ENCODE data around the gene GPR158. TPM values are rescaled to one million over a fixed set of nuclear protein-coding genes. Genes with fewer than 3 reads are reported as not detected.
"Not testable (repeated sequence)": the region's sequence is repeated elsewhere in the genome, so short reads cannot be mapped to it uniquely, and the experiment has no call there.

The GPR158 gene
- total RNA-seq, 1 donor from 2014 or later: 0.34 TPM

DNA sequence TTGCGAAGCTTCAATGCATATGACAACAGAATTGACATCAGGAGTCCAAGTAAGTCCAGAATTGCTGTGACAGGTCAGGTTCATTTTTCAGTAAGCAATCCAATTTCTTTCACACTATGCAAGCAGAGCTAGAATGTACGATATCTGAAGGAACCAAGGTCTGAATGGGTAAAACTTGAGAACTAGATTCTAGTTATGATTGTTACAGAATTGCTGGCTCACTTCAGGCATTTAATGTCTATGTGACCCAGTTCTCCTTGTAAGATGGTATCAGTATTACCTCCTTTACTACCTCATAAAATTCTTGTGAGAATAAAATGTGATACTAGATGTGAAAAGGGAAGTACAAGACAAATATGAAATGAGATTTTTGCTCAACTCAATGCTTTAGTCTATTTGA lies 159.6 kb downstream of the GPR158 start:
- H3K9me3 Mint-ChIP-seq: peaks cover 9% of the 10 kb centered on the region
- intact Hi-C loops (cut with micrococcal nuclease): no loop called here

DNA sequence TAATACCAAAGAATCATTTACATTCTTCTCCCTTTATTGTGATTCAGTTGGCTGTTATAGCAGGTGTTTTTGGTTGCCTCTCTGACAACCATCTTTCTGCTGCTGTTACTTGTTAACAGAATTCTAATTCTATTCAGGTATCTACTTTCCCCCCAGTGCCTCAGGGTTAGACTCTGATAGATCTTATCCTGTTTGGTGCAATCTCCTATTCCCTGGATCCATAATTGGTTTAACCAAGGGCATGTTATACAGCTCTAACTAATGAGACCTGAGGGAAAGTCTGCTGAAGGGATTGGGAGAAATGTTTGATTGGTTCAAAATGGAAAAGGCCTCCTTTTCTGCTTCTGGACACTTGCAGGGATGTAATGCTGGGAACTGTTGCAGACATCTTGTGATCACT lies 161.5 kb downstream of the GPR158 start:
- Mint-ChIP-seq H3K36me3 (ENCODE audit: low read depth) (no peaks in the 10 kb centered on the region), H3K4me1 (ENCODE audit: low read depth) (no peaks in the 10 kb centered on the region), H3K27me3 (ENCODE audit: low read depth) (no peaks in the 10 kb centered on the region), H3K4me3 (ENCODE audit: low read depth) (no peak overlapping the region), H3K9me3 (peaks cover 5% of the 10 kb centered on the region), H3K27ac (no peak overlapping the region)
- intact Hi-C loops (cut with micrococcal nuclease): no loop called here
- DNase-seq (ENCODE audit: low spot score): no peak

More for the DNA sequence above, 159.6 kb downstream of the GPR158 start:
- DNase-seq (ENCODE audit: low spot score): no peak
- H3K27me3 Mint-ChIP-seq (ENCODE audit: low read depth): no peaks in the 10 kb centered on the region
- no peaks in the 10 kb centered on the region for H3K4me1 Mint-ChIP-seq (ENCODE audit: low read depth)
- no peak overlapping the region for H3K27ac Mint-ChIP-seq
- no peak overlapping the region for H3K4me3 Mint-ChIP-seq (ENCODE audit: low read depth)
- H3K36me3 Mint-ChIP-seq (ENCODE audit: low read depth): no peaks in the 10 kb centered on the region

DNA sequence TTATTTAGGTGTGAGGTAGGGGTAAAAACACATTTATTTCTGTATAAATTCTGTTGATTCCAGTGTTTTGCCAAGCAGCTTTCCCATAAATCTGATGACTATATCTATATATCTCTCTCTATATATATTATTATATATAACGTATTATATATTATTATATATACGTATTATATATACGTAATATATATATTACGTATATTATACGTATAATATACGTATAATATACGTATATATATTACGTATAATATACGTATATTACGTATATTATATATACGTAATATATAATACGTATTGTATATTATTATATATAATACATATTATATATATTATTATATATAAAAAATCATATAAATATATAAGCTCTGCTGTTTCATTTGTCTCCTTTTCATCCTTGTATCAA lies 163.5 kb downstream of the GPR158 start:
- Mint-ChIP-seq H3K4me1 (ENCODE audit: low read depth) (no peaks in the 10 kb centered on the region), H3K36me3 (ENCODE audit: low read depth) (no peaks in the 10 kb centered on the region), H3K9me3 (no peaks in the 10 kb centered on the region), H3K27ac (no peak overlapping the region), H3K27me3 (ENCODE audit: low read depth) (no peaks in the 10 kb centered on the region), H3K4me3 (ENCODE audit: low read depth) (no peak overlapping the region)
- no peak for DNase-seq (ENCODE audit: low spot score)
- intact Hi-C loops (cut with micrococcal nuclease): no loop called here

DNA sequence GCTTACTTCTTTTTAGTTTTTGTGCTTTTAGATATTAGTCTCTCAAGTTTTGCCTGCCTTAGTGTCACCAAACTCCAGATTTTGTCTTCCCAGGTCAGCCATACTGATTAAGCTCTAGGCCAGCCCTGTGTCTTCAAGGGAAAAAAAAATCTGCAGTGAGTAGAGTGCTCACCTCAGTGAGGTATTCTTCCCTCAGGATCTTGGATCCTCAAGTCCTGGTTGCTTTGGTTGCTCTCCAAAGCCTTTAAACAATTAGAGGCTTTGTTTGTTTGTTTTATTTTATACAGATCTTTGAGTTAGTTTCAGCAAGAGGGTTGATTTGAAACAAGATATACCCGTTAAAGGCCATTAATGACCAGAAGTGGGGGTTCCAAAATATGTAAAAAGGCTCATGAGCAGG lies 165.2 kb downstream of the GPR158 start:
- Mint-ChIP-seq H3K27me3 (ENCODE audit: low read depth) (no peaks in the 10 kb centered on the region), H3K9me3 (no peaks in the 10 kb centered on the region), H3K4me3 (ENCODE audit: low read depth) (no peak overlapping the region), H3K4me1 (ENCODE audit: low read depth) (no peaks in the 10 kb centered on the region), H3K36me3 (ENCODE audit: low read depth) (no peaks in the 10 kb centered on the region), H3K27ac (no peak overlapping the region)
- intact Hi-C loops (cut with micrococcal nuclease): no loop called here
- DNase-seq (ENCODE audit: low spot score): no peak

DNA sequence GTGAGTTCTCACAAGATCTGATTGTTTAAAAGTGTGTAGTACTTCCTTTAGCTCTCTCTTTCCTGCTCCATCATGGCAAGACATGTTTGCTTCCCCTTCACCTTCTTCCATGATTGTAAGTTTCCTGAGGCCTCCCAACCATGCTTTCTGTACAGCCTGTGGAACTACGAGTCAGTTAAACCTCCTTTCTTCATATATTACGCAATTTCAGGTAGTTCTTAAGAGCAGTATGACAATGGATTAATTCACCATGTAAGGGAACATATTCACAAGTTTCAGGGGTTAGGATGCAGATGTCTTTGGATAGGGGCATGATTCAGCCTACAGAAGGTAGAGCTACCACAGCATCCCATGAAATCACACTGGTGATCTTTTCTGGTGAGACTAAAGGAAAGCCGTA lies 174.7 kb downstream of the GPR158 start:
- Mint-ChIP-seq H3K27ac (no peak overlapping the region), H3K4me3 (ENCODE audit: low read depth) (no peak overlapping the region), H3K4me1 (ENCODE audit: low read depth) (no peaks in the 10 kb centered on the region), H3K36me3 (ENCODE audit: low read depth) (no peaks in the 10 kb centered on the region), H3K27me3 (ENCODE audit: low read depth) (no peaks in the 10 kb centered on the region), H3K9me3 (peaks cover 8% of the 10 kb centered on the region)
- intact Hi-C loops (cut with micrococcal nuclease): no loop called here
- no peak for DNase-seq (ENCODE audit: low spot score)

DNA sequence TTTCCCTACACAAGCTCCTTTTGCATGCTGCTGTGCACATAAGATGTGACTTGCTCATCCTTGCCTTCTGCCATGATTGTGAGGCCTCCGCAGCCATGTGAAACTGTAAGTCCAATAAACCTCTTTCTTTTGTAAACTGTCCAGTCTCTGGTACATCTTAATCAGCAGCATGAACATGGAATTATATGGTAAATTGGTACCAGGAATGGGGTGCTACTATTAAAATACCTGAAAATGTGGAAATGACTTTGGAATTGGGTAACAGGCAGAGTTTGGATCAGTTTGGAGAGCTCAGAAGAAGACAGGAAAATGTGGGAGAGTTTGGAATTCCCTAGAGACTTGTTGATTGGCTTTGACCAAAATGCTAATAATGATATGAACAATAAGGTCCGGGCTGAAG lies 181.8 kb downstream of the GPR158 start:
- intact Hi-C loops (cut with micrococcal nuclease): no loop called here
- no peaks in the 10 kb centered on the region for H3K27me3 Mint-ChIP-seq (ENCODE audit: low read depth)
- peaks cover 38% of the 10 kb centered on the region for H3K9me3 Mint-ChIP-seq
- no peaks in the 10 kb centered on the region for H3K4me1 Mint-ChIP-seq (ENCODE audit: low read depth)
- no peak for DNase-seq (ENCODE audit: low spot score)
- H3K27ac Mint-ChIP-seq: no peak overlapping the region
- H3K36me3 Mint-ChIP-seq (ENCODE audit: low read depth): no peaks in the 10 kb centered on the region
- no peak overlapping the region for H3K4me3 Mint-ChIP-seq (ENCODE audit: low read depth)

DNA sequence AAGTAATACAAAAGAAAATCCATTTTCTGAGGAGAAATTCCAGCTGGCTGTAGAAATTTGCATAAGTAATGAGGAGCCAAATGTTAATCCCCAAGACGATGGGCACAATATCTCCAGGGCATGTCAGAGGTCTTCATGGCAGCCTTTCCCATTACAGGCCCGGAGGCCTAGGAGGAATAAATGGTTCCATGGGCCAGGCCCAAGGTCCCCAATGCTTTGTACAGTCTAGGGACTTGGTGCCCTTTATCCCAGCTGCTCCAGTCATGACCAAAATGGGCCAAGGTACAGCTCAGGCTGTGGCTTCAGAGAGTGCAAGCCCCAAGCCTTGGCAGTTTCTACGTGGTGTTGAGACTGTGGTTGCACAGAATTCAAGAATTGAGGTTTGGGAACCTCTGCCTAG lies 182.5 kb downstream of the GPR158 start:
- H3K27ac Mint-ChIP-seq: no peak overlapping the region
- DNase-seq (ENCODE audit: low spot score): no peak
- H3K4me1 Mint-ChIP-seq (ENCODE audit: low read depth): no peaks in the 10 kb centered on the region
- no peaks in the 10 kb centered on the region for H3K36me3 Mint-ChIP-seq (ENCODE audit: low read depth)
- H3K27me3 Mint-ChIP-seq (ENCODE audit: low read depth): no peaks in the 10 kb centered on the region
- peaks cover 38% of the 10 kb centered on the region for H3K9me3 Mint-ChIP-seq
- H3K4me3 Mint-ChIP-seq (ENCODE audit: low read depth): no peak overlapping the region
- intact Hi-C loops (cut with micrococcal nuclease): no loop called here

DNA sequence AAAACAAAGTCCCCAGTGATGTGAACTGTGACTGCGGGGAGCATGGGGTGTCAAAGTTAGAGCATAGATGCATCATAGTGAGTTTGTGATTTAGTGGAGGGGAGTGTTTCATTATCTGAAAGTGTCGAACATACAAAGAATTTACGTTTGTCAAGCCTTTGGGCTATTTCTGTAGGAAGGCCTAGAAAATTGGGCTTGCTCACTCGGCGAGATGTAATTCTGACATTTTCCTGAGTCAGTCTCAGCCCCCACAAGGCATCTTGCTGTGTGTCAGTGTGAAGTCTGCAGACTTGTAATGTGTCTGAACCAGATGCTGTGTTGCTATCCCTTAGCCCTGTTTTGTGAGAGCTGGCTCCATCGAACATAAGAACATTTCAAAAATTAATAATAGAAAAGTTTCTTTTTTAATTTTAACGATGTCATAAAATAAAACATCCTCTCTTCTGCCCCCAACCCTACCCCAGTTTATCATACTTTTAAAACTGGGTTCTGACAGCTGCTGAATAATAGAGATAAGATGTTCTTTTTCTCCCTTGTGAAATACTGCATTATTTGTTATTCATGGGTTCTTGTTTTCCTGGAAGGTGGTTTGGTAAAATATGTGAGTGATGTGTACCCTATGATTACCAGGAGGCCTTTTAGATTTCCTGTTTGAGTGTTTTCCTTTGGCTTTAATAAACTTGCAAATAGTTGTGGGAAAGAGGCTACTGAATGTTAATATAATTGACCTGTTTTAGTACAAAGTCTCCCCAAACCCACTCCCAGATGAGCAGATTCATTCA lies 207.4 kb downstream of the GPR158 start:
- H3K4me1 Mint-ChIP-seq (ENCODE audit: low read depth): no peaks in the 10 kb centered on the region
- no peak overlapping the region for H3K27ac Mint-ChIP-seq
- peaks cover 29% of the 10 kb centered on the region for H3K9me3 Mint-ChIP-seq
- DNase-seq (ENCODE audit: low spot score): no peak
- no peak overlapping the region for H3K4me3 Mint-ChIP-seq (ENCODE audit: low read depth)
- intact Hi-C loops (cut with micrococcal nuclease): no loop called here
- H3K36me3 Mint-ChIP-seq (ENCODE audit: low read depth): no peaks in the 10 kb centered on the region
- no peaks in the 10 kb centered on the region for H3K27me3 Mint-ChIP-seq (ENCODE audit: low read depth)

DNA sequence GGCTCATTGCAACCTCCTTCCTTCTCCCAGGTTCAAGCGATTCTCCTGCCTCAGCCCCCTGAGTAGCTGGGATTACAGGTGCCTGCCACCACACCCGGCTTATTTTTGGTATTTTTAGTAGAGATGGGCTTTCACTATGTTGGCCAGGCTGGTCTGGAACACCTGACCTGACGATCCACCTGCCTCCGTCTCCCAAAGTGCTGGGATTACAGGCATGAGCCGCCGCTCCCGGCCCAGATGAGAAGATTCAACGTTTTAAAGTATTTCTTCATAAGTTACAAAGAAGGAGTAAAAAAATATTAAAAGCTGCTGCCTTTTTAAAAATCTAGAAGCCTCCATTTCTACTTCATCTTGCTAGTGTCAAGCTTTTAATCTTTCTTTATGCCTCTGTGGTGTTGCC lies 208.1 kb downstream of the GPR158 start:
- H3K36me3 Mint-ChIP-seq (ENCODE audit: low read depth); H3K4me1 Mint-ChIP-seq (ENCODE audit: low read depth); H3K27ac Mint-ChIP-seq; H3K4me3 Mint-ChIP-seq (ENCODE audit: low read depth); H3K27me3 Mint-ChIP-seq (ENCODE audit: low read depth); DNase-seq (ENCODE audit: low spot score); intact Hi-C loops (cut with micrococcal nuclease): not testable (repeated sequence)
- H3K9me3 Mint-ChIP-seq: peaks cover 33% of the 10 kb centered on the region

DNA sequence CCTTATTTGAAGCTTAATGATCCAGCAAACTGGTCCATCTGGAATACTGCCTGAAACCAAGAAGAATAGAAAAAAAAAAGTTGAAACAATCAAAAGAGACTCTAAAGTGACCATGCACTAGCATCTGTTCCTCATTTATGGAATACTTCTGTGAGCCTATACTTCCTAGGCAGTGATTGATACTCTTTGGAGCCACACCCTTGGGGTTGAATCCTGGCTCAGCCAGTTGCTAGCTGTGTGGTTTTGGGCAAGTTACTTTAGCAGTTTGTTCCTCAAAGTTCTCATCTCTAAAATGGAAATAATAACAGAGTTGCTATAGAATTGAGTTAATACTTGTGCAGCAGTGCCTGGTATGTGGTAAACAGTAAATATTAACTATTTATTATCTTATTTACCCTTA lies 208.9 kb downstream of the GPR158 start:
- H3K27me3 Mint-ChIP-seq (ENCODE audit: low read depth): no peaks in the 10 kb centered on the region
- peaks cover 36% of the 10 kb centered on the region for H3K9me3 Mint-ChIP-seq
- no peak for DNase-seq (ENCODE audit: low spot score)
- no peak overlapping the region for H3K4me3 Mint-ChIP-seq (ENCODE audit: low read depth)
- H3K27ac Mint-ChIP-seq: no peak overlapping the region
- intact Hi-C loops (cut with micrococcal nuclease): no loop called here
- H3K4me1 Mint-ChIP-seq (ENCODE audit: low read depth): no peaks in the 10 kb centered on the region
- H3K36me3 Mint-ChIP-seq (ENCODE audit: low read depth): no peaks in the 10 kb centered on the region

DNA sequence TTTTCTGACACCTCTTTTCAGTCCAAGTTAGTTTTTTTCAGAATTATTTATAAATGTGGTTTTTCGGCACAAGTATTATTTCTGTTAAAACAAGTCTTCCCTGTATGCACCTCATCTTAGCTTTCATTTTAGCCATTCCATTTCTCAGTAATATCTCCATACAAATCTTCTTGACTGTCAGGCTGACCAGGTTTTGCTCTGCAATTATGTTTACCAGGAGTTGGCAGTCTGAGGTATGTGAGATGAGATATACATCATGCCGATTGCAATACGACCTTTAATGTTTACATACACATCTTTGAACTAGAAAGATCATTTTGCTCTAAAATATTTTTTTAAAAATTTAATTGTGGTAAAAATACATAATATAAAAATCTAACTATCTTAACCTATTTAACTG lies 209.8 kb downstream of the GPR158 start:
- DNase-seq (ENCODE audit: low spot score): no peak
- Mint-ChIP-seq H3K27me3 (ENCODE audit: low read depth) (no peaks in the 10 kb centered on the region), H3K36me3 (ENCODE audit: low read depth) (no peaks in the 10 kb centered on the region), H3K27ac (no peak overlapping the region), H3K9me3 (peaks cover 27% of the 10 kb centered on the region), H3K4me3 (ENCODE audit: low read depth) (no peak overlapping the region), H3K4me1 (ENCODE audit: low read depth) (no peaks in the 10 kb centered on the region)
- intact Hi-C loops (cut with micrococcal nuclease): no loop called here

DNA sequence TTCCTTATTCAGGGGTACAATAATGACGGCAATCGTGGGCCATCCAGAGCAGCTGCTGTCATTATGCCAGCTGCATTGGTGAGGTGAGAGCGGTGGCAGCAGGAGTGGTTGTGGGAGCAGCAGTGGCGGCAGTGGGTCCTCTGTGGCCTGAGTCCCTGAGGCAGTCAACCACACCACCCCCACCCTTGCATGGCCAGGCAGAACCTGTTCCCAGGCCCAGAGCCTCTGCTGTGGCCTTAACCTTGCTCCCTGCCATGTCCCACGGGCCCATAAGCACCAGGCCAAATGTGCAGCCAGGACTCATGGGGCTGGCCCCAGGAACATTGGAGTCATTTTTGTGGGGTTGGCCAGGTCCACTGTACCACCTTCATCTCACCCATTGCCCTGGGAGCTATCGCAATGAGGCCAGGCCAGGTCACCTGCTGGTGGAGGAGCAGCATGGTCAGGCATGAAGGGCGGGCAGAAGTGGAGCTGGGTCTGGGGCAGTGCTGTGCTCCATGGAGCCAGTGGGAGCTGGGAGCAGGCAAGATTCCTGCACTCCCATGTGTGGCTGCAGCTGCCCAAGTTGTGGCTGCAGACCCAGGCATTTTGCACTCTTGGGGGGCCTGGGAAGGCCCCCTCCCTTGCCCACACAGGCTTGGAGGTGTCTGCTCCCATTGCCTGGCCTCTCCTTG lies 213.5 kb downstream of the GPR158 start:
- H3K9me3 Mint-ChIP-seq: peaks cover 33% of the 10 kb centered on the region
- H3K27ac Mint-ChIP-seq: no peak overlapping the region
- no peak for DNase-seq (ENCODE audit: low spot score)
- H3K27me3 Mint-ChIP-seq (ENCODE audit: low read depth): no peaks in the 10 kb centered on the region
- intact Hi-C loops (cut with micrococcal nuclease): no loop called here
- no peaks in the 10 kb centered on the region for H3K36me3 Mint-ChIP-seq (ENCODE audit: low read depth)
- no peaks in the 10 kb centered on the region for H3K4me1 Mint-ChIP-seq (ENCODE audit: low read depth)
- H3K4me3 Mint-ChIP-seq (ENCODE audit: low read depth): no peak overlapping the region

DNA sequence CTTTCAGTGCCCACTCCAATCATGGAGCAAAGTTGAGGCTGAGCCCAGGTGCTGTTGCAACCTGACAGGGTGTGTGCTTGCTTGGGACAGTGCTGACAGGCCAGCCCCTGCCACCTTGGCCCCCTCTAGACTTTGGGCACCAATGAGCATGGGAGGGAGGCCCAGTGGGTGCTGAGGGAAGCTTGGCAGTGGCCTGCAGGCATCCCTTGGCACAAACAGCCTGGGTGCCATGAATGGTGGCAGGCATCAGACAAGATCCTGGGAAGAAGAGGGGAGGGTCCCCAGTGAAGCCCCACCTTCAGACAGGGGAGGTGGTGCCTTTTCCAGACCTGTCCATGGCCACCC lies 214.0 kb downstream of the GPR158 start:
- Mint-ChIP-seq H3K27ac (no peak overlapping the region), H3K27me3 (ENCODE audit: low read depth) (no peaks in the 10 kb centered on the region), H3K36me3 (ENCODE audit: low read depth) (no peaks in the 10 kb centered on the region), H3K4me3 (ENCODE audit: low read depth) (no peak overlapping the region), H3K9me3 (peaks cover 33% of the 10 kb centered on the region), H3K4me1 (ENCODE audit: low read depth) (no peaks in the 10 kb centered on the region)
- no peak for DNase-seq (ENCODE audit: low spot score)
- intact Hi-C loops (cut with micrococcal nuclease): no loop called here

Data from activated T-helper 2 cell treated with anti-CD3 and anti-CD28 coated beads, Interferon-gamma antibody, Interleukin-2, Interleukin-4, amounts not matched to agents 10 μg/mL and 5 μg/mL and 100 μg/mL, durations not matched to agents 14 hours and 24 hours and 36 hours (primary cell).